Uterus (tissue), 2 donors: ENCODE measurements around the gene LTBP1.

Source experiments
- CTCF ChIP-seq, 4 experiments: fragments of 200-600 bp in 2 of 4; fragments of 450-650 bp in 2 of 4; sonication (generic) in 2 of 4; IDR thresholded peaks; one replicate each; pipeline ENCODE4 v1.5.1; 2016 to 2019; ENCODE audit warnings: antibody characterized with exemption in 4 of 4, mild to moderate bottlenecking in 2 of 4, moderate library complexity in 1 of 4
- POLR2A ChIP-seq, 2 donors: fragments of 450-650 bp; IDR thresholded peaks; one replicate each; pipeline ENCODE4 v1.6.1; 2016; ENCODE audit warnings: antibody characterized with exemption in 2 of 2, mild to moderate bottlenecking in 1 of 2, moderate library complexity in 1 of 2

GRCh38 chr2:33307659-33308270 is 361.0 kb downstream of the LTBP1 start:
- TF ChIP-seq CTCF (IDR thresholded peaks at IDR 0.05) = no peak
- no peak for TF ChIP-seq POLR2A (IDR thresholded peaks at IDR 0.05)
